Measurements from ENCODE around the gene LYSMD3.

GRCh38 chr5:90562341-90562740 is 33.0 kb upstream of the LYSMD3 start:
- TF ChIP-seq POLR2A (IDR thresholded peaks at IDR 0.05) (no peak), CTCF (IDR thresholded peaks at IDR 0.05) (no peak), POLR2AphosphoS5 (IDR thresholded peaks at IDR 0.05) (no peak)

Measured in prostate gland (tissue), 2 donors.